Cardiac fibroblast (primary cell): ENCODE results near the gene CLEC16A.
"Not testable (repeated sequence)": the region's sequence is repeated elsewhere in the genome, so short reads cannot be mapped to it uniquely, and the experiment has no call there.

ENCODE experiments used
- DNase-seq, 2 donors: peaks; one replicate each; pipeline versions ENCODE4 v3.0.0 to v3.0.0-alpha.2; 2010; ENCODE audit warnings: low read depth in 2 of 2
- H3K4me3 ChIP-seq, 2 donors: replicated peaks in 1 of 2; 1 replicate in 1 of 2; 2 replicates in 1 of 2; pipeline ENCODE4 v1.5.1; 2011; ENCODE audit warnings: low read depth in 2 of 2, low read length in 2 of 2, mild to moderate bottlenecking in 2 of 2, moderate library complexity in 1 of 2
- TF ChIP-seq, protein P1 (sequence below): IDR thresholded peaks from one replicate; pipeline ENCODE4 v1.5.1; 2011; ENCODE audit warnings: low read depth, mild to moderate bottlenecking, low read length, inconsistent platforms

The CLEC16A gene

GRCh38 chr16:10937068-10937859, 7.1 kb upstream of the CLEC16A start:
- DNase-seq: no peak

DNA sequence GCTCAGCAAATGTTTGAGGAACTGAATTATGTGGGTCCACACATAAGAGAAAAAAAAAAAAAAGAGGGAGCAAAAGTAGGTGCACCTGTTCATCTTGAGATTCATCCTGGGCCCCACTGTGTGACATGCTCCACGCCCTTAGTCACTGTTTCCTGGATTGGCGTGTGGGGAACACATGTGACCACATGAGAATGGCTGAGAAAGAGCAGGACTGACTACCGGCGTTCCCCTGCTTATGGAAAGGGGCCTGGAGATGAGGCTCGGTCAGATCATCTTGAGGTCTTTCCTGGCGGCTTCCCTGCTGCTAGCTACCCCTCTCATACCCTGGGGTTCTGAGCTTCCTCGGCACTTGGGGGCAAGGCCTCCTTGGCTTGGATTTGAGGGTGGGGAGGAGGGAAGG, 6.0 kb upstream of the CLEC16A start:
- no peak overlapping the region for H3K4me3 ChIP-seq
- TF ChIP-seq, protein P1, sequence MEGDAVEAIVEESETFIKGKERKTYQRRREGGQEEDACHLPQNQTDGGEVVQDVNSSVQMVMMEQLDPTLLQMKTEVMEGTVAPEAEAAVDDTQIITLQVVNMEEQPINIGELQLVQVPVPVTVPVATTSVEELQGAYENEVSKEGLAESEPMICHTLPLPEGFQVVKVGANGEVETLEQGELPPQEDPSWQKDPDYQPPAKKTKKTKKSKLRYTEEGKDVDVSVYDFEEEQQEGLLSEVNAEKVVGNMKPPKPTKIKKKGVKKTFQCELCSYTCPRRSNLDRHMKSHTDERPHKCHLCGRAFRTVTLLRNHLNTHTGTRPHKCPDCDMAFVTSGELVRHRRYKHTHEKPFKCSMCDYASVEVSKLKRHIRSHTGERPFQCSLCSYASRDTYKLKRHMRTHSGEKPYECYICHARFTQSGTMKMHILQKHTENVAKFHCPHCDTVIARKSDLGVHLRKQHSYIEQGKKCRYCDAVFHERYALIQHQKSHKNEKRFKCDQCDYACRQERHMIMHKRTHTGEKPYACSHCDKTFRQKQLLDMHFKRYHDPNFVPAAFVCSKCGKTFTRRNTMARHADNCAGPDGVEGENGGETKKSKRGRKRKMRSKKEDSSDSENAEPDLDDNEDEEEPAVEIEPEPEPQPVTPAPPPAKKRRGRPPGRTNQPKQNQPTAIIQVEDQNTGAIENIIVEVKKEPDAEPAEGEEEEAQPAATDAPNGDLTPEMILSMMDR: no peak
- DNase-seq: no peak

More at GRCh38 chr16:10937068-10937859, 7.1 kb upstream of the CLEC16A start:
- H3K4me3 ChIP-seq: no peak overlapping the region
- TF ChIP-seq, protein P1: no peak

DNA sequence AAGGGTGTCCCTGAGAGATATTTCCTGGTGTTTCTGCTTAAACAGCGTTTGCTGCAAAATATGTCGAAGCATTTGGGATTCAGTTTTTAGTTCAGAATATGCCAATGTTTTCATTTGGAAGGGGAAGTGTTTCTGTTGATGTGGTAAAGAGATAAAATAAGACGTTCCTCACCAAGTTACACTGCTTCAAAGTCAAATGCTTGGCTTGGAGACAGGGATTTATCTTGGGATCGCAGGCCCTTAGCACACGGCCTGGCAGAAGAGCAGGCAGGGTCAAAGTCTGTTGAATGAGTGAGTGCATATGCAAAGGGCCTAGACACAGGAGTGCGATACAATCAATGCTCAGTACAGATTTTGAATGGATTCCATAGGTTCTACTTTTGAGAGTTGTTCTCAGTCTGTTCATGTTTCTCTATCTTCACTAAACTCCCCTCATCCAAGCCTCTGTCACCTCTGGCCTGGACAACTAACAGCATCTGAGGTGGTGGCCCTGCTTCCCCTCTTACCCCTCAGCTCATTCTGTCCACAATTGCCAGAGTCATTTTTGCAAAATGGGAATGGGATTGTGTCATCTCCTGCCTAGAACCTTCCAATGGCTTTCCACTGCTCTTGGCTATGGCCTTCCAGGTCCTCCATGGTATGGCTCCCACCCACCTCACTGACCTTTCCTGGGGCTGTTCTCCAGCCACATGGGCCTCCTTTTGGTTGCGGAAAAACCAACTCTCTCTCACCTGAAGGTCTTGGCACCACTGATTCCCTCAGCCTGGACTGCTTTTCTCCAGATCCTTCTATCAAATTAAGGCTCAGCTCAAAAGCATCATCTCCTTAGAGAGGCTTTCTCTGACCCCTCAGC, 5.3 kb upstream of the CLEC16A start:
- no peak for DNase-seq
- no peak overlapping the region for H3K4me3 ChIP-seq
- TF ChIP-seq, protein P1: no peak

GRCh38 chr16:10939649-10940234, 4.6 kb upstream of the CLEC16A start:
- TF ChIP-seq, protein P1: no peak
- peak overlapping the region in 1 of 2 donors; percentile 74 for H3K4me3 ChIP-seq
- no peak for DNase-seq

GRCh38 chr16:10940501-10941079, 3.8 kb upstream of the CLEC16A start:
- TF ChIP-seq, protein P1: no peak
- no peak for DNase-seq
- H3K4me3 ChIP-seq: peak overlapping the region; percentile 69 to 74

DNA sequence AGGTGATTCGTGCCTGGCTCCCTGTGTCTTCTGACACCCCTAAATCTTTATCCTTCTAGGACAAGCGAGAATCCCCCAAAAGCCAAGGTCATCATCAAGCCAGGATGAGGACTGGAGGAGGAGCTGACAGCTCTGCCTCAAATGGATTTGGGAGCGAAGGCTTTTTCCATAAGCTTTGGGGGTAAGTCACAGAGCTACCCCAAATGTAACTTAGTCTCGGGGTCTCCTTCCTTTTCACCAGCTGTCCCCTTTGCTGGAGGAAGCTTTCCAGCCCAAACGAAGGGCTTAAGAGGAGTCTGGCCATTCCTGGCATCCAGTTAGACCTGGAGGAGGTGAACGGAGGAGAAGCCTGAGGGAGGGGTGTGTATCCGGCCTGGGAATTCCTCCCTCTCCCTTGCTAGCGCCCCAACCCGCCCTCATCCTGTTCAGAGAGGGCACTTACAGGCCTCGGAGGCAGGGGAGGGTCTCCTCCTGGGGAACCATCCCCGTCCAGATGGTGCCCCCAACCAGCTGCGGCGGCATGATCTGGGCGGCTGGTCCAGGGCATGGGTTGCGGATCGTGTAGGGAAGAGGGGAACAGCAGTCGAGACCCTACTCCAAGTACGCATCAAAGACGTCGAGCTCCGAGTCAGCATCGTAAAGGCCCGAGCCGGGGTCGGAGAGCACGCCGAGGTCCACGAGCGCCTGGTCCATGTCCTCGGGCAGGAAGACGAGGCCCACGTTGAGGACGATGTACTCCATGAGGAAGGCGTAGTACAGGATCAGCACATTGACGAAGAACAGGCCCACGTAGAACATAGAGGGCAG, 3.0 kb upstream of the CLEC16A start:
- peak overlapping the region; percentile 69 to 74 for H3K4me3 ChIP-seq
- no peak for DNase-seq
- TF ChIP-seq, protein P1: no peak

DNA sequence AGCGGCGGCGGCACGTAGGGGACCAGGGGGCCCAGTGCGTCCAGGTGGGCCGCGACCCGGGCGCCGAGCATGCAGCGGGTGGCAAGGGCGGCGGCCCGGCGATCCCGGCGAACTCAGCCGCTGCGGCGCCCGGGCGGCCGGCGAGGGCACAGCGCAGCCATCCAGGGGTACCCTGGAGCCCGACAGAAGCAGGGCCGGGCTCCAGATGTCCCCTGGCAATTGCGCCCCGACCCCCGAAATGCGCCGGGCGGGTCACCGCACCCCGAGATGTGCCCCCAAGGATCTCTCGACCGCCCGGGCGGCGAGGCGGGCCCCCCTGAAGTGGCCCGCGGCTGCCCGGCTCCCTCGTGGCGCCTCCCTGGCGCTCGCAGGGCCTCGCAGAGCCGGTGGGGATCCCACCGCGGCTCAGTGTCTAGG, 2.4 kb upstream of the CLEC16A start:
- DNase-seq: not testable (repeated sequence)
- H3K4me3 ChIP-seq: peak overlapping the region; percentile 69 to 74
